CD4-positive, alpha-beta T cell treated with Interleukin-15 for 4 hours (primary cell): ENCODE results near the gene HAS3.
"Not testable (repeated sequence)": the region's sequence is repeated elsewhere in the genome, so short reads cannot be mapped to it uniquely, and the experiment has no call there.

Experiments
- DNase-seq: peaks from one replicate; pipeline ENCODE4 v3.0.0-alpha.2; 2020; ENCODE audit warnings: low spot score

Gene HAS3

DNA sequence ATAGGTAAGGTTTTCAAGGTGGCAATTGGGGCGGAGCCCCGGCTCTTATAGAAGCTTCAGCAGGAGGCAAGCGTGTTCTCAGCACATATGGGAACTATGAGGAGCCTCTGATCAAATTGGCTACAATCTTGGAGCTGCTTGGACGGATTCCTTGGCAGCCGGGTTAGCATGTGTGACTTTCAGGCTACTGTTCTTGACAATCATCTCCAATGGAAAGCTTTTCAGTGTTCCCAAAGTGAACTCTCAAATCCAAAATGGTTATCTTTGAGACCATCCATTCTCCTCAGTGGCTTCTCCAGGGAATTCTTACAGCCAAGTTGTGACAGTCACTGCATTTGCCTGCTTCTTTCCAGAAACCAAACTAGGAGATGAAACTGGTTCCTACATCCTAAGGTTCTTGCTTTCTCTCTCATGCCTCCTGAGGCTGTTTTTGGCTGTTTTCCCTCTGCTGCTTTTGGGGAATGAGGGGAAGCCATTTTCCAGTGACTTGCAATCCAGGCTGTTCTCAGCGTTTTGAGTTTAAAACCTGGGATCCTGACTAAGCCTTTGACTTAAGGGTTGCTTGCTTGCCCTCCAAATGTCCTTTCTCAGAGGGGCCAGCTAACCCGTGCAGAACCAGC is 10.9 kb downstream of the HAS3 start:
- no peak for DNase-seq

GRCh38 chr16:69116906-69117305 is 11.5 kb downstream of the HAS3 start:
- no peak for DNase-seq

DNA sequence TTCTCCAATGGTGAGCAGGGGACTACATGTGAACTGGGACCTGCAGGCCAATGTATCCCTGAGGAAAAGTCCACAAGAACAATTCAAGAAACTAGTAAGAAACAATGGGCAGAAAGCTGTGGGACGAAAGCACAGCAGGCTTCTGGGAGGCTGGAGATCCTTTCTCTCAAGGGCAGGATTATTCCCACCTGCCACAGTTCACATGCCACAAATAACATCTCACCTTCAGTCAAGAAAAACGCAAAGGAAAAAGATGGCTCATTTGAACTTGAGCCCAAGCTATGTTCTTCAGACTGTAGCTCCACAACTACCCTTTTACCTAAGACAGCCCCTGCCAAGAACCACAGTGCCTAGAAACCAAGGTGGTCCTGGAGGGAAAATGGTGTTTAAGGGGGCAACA is 13.0 kb downstream of the HAS3 start:
- DNase-seq: no peak

DNA sequence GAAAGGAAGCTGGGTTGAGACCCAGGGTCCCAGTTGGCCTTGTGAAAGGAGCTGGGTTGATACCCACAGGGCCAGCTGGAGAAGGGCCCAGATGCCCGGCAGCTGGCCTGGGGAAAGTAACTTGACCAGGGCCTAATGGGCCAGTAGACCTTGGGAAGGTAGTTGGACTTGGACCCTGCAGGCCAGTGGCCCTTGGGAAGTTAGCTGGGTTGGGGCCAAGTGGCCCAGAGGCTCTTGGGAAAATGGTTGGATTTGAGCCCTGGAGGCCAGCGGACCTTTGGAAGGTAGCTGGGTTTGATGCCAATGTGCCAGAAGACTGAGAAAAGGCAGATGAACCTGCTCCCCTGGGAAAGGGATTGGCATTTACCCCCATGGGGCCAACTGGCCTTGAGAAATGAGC is 13.5 kb downstream of the HAS3 start:
- no peak for DNase-seq

DNA sequence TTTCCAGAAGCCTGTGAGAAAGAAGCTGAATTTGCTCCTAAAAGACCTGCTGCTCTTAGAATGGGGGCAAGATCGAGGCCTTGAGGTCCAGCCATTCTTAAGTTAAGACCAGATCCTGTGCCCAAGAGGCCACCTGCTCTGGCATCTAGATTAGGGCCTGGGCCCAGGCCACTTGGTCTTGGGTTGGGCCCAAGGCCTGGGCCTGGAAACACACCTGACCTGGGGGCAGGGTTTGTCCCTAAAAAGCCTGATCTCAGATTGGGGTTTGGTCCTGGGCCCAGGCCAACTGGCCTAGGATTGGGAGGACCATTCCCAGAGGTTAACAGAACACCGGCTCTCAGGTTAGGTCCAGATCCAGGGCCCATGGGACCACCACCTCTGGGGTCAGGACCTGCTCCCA is 14.1 kb downstream of the HAS3 start:
- DNase-seq: no peak

DNA sequence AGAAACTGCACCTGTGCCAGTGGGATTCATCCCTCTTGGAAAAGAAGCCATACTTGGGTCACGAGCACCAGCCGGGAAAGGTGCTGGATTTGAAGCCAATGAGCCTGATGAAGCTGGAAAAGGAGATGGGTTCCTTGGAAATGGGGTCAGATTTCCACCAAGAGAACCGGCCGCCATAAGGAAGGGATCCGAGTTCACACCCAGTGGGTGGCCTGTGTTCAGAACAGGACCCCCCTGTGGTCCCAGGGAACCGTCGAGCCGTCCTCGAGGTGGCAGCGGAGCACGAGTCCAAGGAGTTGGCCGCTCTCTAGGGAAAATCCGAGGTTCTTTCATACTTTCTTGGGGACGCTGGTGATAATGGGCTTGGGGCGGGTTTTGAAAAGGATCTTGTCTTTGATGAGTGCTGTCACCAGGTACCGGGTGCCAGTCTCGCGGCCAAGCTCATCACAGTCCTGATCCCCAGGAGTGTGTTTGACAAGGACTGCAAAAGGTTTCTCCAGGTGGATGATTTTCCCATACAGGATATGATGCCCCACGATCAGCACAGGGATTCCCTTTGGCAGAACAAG is 14.7 kb downstream of the HAS3 start:
- DNase-seq: no peak

- DNase-seq: peak; percentile 65
Measured at GRCh38 chr16:69123910-69124309, 18.5 kb downstream of the HAS3 start.

DNA sequence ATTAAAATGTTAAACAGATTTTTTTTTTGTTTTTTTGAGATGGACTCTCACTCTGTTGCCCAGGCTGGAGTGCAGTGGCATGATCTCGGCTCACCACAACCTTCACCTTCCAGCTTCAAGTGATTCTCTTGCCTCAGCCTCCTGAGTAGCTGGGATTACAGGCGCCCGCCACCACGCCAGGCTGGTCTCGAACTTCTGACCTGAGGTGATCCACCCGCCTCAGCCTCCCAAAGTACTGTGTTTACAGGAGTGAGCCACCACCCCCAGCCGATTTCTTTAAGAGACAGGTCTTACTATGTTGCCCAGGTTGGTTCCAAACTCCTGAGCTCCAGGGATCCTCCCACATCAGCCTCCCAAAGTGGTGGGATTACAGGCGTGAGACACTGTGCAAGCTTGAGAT is 19.0 kb downstream of the HAS3 start:
- not testable (repeated sequence) for DNase-seq

DNA sequence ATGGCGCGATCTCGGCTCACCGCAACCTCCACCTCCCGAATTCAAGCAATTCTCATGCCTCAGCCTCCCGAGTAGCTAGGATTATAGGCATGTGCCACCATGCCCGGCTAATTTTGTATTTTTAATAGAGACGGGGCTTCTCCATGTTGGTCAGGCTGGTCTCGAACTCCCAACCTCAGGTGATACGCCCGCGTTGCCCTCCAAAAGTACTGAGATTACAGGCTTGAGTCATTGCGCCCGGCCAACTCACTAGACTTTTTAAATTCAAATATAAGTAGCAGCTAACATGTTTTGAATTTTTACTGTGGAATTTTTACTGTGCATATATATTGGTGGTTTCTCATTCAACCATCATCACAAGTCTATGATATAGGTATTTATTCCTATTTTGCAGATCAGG is 19.5 kb downstream of the HAS3 start:
- DNase-seq: not testable (repeated sequence)

GRCh38 chr16:69126221-69126620 is 20.8 kb downstream of the HAS3 start:
- DNase-seq: no peak

GRCh38 chr16:69126801-69127200 is 21.3 kb downstream of the HAS3 start:
- DNase-seq: not testable (repeated sequence)

DNA sequence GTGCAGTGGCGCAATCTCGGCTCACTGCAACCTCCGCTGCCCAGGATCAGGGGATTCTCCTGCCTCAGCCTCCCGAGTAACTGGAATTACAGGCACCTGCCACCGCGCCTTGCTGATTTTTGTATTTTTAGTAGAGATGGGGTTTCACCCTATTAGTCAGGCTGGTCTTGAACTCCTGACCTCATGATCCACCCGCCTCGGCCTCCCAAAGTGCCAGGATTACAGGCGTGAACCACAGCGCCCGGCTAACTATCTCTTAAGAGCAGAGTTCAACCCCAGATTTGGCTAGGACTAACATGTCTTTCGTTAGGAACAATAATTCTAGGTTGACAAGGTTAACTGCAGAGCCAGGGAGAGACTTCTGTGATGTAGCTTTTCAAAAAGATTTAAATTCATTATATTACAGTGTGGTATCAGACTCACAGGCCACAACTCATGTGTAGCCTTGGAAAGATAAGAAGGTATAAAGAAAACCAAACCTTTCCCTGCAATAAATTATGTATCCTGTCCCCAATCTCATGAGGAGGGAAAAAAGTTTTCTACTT is 22.6 kb downstream of the HAS3 start:
- no peak for DNase-seq

DNA sequence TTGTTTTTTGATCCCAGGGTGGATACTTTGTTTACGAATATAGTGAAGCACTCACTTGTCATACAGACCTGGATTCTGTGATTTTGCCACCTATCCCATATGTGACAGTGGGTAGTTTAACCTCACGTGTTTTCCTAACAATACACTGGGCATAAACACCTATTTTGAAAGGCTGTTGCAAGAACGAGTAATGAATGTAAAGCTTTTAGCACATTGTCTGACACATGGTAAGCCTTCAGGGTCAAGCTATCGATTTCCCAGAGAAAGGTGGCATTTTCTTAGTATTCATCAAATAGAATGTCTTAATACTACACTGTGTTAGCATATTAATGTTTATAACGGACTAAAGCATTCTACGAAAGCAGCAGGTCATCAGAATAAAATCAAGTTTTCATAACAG is 25.0 kb downstream of the HAS3 start:
- no peak for DNase-seq

DNA sequence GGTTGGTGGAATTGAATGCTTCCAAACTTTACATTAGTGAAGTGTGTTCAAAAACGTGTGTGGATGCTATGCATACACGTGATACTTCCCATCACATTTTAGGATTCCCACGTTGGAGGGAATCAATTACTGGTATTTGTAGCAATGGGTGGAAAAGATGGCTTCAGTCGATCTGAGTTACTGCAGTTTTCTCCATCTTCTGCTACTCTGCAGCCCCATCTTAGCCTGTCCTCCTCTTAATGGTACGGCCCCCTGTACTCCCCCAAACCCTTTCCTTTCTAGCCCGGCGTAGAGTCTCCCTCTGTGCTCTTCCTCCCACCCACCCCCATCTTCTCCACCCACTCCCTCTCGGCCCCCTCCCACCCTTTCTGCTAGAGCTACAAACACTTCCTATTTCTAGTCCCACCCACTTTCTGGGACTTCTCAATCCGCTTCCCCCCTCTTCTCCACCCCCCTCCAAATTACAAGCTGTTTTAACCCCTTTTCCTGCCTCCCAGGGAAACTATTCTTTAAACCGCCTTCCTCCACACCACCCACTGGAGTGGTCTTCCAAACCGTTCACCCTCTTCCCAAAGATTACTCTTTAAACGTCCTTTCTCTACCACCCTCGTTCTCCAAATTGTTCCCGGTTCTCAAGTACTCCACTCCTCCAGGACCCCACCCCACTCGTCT is 25.9 kb downstream of the HAS3 start:
- no peak for DNase-seq

DNA sequence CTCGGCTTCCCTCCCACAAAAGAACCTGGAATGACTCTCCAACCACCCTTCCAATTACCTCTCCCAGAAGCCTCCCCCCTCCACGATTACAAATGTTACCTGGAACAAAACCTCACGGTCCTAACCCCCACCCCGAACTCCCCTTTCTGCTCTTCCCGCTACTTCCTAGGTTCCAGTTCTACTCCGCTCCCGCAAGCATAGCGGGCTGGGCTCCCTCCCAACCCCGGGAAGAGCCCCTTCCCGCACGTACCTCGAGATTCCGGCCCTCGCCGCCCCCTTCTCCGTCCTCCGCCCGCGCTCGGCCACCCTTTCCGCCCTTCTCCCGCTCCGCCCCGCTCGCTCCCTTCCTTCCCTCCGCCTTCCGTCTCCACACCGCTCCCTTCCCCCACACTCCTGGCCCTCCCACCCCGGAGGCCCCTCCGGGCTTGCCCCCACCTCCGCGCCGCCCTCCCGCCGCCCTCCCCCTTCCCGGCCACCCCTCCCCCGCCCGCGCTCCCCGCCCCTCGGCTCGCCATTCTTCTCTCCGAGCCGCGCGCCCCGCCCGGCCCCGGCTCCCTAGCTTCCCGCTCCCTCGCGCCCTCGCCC is 26.5 kb downstream of the HAS3 start:
- DNase-seq: peak; percentile 56

DNA sequence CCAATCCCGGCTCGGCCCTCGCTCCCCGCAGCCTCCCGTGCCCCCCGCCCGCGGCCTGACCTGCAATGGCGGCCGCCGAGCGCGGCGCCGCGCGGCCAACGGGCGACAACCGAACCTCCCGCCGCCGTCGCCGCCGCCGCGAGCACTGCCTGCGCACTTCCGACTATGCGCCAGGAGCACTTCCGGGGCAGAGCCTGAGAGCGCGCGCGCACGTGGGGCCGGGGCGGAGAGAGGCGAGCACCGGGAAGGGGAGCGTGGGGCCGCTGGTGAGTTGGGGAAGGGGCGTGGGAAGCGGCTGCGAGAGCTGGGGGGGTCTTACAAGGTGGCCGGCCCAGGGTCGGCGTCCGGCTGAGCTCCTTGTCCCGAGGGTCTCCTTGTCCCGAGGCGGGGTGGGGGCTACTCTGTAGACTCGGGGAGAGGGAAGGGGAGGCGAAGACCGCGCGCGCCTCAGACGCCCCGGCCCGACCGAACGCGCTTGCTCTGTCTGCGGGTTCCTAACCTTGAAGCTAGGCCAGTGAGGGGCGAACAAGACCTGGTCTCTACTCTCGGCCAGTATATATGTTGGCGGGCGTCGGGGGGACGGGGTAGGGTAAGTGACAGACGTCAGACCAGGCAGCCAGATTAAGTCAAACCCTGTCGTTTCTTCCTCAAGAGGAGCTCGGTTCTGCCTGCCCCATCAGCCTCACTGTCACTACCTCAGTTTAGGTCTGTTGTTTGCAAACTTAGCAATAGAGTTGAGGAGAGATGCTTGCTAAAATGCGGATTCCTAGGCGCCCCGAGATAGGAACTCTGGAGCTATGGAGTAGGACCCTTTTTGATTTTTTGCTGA is 27.2 kb downstream of the HAS3 start, which contains the start of the genes CHTF8 and UTP4:
Gene CHTF8, minus strand, starts transcription at position 165 of the 829 bp plus-strand sequence. CDS start 11,130 bp downstream, outside the sequence.
Gene UTP4, plus strand, starts transcription at position 226 of the 829 bp plus-strand sequence. CDS start 811 bp downstream, outside the sequence.
- peak; percentile 79 for DNase-seq

DNA sequence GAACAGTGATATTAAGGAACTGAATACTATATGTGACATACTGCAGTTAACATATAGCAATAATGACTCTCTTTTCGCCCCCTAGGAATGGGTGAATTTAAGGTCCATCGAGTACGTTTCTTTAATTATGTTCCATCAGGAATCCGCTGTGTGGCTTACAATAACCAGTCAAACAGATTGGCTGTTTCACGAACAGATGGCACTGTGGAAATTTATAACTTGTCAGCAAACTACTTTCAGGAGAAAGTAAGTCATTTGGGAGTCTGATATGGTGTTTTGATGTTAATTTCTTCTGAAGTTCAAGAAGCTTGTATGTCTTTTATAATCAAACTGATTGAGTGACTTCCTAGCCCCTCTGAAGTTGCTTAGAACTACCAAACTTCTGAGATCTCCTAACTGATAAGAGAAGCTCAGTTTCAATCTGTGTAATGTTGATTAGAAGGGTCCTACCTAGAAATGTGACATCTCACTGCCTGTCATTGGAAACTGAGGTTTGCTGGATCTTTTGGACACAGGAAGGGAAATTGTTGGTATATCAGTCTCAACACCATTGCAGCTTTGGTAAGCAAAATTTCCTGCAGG is 28.0 kb downstream of the HAS3 start:
- no peak for DNase-seq

DNA sequence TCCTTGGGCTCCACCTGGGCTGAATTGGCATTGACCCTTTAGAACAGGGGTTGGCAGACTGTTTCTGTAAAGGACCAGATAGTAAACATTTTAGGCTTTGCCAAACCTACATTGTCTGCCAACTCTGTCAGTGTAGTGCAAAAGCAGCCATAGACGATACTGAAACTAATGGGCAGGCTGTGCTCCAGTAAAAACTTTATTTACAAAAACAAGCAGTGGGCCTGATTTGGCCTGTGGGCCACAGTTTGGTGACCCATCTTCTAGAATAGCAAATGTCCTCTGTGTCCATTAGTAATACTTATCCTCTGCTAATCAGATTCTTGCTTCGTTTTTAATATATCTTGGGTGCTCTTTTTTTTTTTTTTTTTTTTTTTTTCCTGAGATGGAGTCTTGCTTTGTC is 33.2 kb downstream of the HAS3 start:
- DNase-seq: no peak

GRCh38 chr16:69139464-69139863 is 34.0 kb downstream of the HAS3 start:
- not testable (repeated sequence) for DNase-seq

DNA sequence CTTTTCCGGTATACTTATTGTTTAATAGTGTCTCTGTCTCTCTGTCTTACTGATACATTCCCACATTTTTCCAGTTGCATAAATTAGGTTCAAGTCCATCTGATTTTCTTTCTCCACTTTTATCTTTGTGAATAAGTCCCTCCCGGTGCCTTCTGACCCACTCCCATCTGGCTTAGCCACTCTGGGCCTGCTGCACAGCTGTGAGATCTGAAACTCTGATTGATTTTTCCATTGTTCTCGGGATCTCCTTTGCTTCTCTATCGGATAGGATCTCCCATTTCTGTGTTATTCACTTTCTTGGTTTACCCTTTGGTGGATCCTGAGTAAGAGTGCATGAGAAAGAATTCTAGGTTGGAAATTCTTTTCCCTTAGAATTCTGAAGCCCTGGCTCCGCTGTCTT is 35.6 kb downstream of the HAS3 start:
- DNase-seq: no peak

GRCh38 chr16:69141936-69142335 is 36.5 kb downstream of the HAS3 start:
- DNase-seq: no peak
